ENCODE data around the gene ADAM15. TPM values are rescaled to one million over a fixed set of nuclear protein-coding genes. Genes with fewer than 3 reads are reported as not detected.

ADAM15 gene
- total and polyA plus RNA-seq, 4 donors: 49.5 to 233 (median 160) TPM

GRCh38 chr1:155011004-155011416, 40.1 kb upstream of the ADAM15 start:
- Histone ChIP-seq H3K27me3 (ENCODE audit: control insufficient read depth in 3 of 3, insufficient read depth in 3 of 3, low read length in 2 of 3) (no peaks in the 10 kb centered on the region), H3K27ac (ENCODE audit: low read depth in 1 of 2, low read length in 1 of 2) (peak overlapping the region in 1 of 2 donors; percentile 65), H3K4me3 (no peak overlapping the region), H3K36me3 (ENCODE audit: control insufficient read depth in 4 of 4, insufficient read depth in 4 of 4, low read length in 4 of 4) (peaks cover 0 to 21% (median 0%) of the 10 kb centered on the region in 4 donors), H3K4me1 (ENCODE audit: control insufficient read depth in 5 of 5, insufficient read depth in 5 of 5, low read length in 5 of 5) (peaks cover 2 to 45% (median 17%) of the 10 kb centered on the region in 5 donors), H3K9ac (ENCODE audit: insufficient read depth in 1 of 2, low read length in 2 of 2) (no peak overlapping the region), H3K9me3 (ENCODE audit: control insufficient read depth in 4 of 4, insufficient read depth in 3 of 4, low read length in 3 of 4) (no peaks in the 10 kb centered on the region)
- ATAC-seq (ENCODE audit: insufficient read depth, low FRiP score) (no peak), DNase-seq (no peak)
- TF ChIP-seq, protein P1, sequence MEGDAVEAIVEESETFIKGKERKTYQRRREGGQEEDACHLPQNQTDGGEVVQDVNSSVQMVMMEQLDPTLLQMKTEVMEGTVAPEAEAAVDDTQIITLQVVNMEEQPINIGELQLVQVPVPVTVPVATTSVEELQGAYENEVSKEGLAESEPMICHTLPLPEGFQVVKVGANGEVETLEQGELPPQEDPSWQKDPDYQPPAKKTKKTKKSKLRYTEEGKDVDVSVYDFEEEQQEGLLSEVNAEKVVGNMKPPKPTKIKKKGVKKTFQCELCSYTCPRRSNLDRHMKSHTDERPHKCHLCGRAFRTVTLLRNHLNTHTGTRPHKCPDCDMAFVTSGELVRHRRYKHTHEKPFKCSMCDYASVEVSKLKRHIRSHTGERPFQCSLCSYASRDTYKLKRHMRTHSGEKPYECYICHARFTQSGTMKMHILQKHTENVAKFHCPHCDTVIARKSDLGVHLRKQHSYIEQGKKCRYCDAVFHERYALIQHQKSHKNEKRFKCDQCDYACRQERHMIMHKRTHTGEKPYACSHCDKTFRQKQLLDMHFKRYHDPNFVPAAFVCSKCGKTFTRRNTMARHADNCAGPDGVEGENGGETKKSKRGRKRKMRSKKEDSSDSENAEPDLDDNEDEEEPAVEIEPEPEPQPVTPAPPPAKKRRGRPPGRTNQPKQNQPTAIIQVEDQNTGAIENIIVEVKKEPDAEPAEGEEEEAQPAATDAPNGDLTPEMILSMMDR (IDR thresholded peaks at IDR 0.05; ENCODE audit: control extremely low read depth, extremely low read depth): no peak
- WGBS, 2 donors: 75 to 86% methylated on average over 5 of the region's 5 CpGs

GRCh38 chr1:155011437-155012025, 39.6 kb upstream of the ADAM15 start:
- Histone ChIP-seq H3K36me3 (ENCODE audit: control insufficient read depth in 4 of 4, insufficient read depth in 4 of 4, low read length in 4 of 4) (peaks cover 0 to 26% (median 0%) of the 10 kb centered on the region in 4 donors), H3K4me3 (no peak overlapping the region), H3K4me1 (ENCODE audit: control insufficient read depth in 5 of 5, insufficient read depth in 5 of 5, low read length in 5 of 5) (peaks cover 2 to 40% (median 17%) of the 10 kb centered on the region in 5 donors), H3K27ac (ENCODE audit: low read depth in 1 of 2, low read length in 1 of 2) (peak overlapping the region in 1 of 2 donors; percentile 65), H3K9me3 (ENCODE audit: control insufficient read depth in 4 of 4, insufficient read depth in 3 of 4, low read length in 3 of 4) (no peaks in the 10 kb centered on the region), H3K9ac (ENCODE audit: insufficient read depth in 1 of 2, low read length in 2 of 2) (peak overlapping the region in 1 of 2 donors; percentile 13), H3K27me3 (ENCODE audit: control insufficient read depth in 3 of 3, insufficient read depth in 3 of 3, low read length in 2 of 3) (no peaks in the 10 kb centered on the region)
- WGBS, 2 donors: 78 to 83% methylated on average over 6 of the region's 6 CpGs
- DNase-seq (peak in 2 of 3 donors; percentile 32 to 37), ATAC-seq (ENCODE audit: insufficient read depth, low FRiP score) (no peak)
- TF ChIP-seq, protein P1 (IDR thresholded peaks at IDR 0.05; ENCODE audit: control extremely low read depth, extremely low read depth): no peak

- Histone ChIP-seq H3K9ac (ENCODE audit: insufficient read depth in 1 of 2, low read length in 2 of 2) (peak overlapping the region in 1 of 2 donors; percentile 13), H3K4me1 (ENCODE audit: control insufficient read depth in 5 of 5, insufficient read depth in 5 of 5, low read length in 5 of 5) (peaks cover 0 to 37% (median 19%) of the 10 kb centered on the region in 5 donors)
- WGBS, 2 donors: 17 to 28% methylated on average over 9 of the region's 9 CpGs
Observed at GRCh38 chr1:155012026-155012546, 39.0 kb upstream of the ADAM15 start.

More at GRCh38 chr1:155012026-155012546, 39.0 kb upstream of the ADAM15 start:
- H3K4me3 ChIP-seq: no peak overlapping the region
- H3K9me3 ChIP-seq (ENCODE audit: control insufficient read depth in 4 of 4, insufficient read depth in 3 of 4, low read length in 3 of 4): no peaks in the 10 kb centered on the region
- peak overlapping the region in 1 of 2 donors; percentile 65 for H3K27ac ChIP-seq (ENCODE audit: low read depth in 1 of 2, low read length in 1 of 2)
- H3K27me3 ChIP-seq (ENCODE audit: control insufficient read depth in 3 of 3, insufficient read depth in 3 of 3, low read length in 2 of 3): no peaks in the 10 kb centered on the region
- TF ChIP-seq, protein P1 (IDR thresholded peaks at IDR 0.05; ENCODE audit: control extremely low read depth, extremely low read depth): no peak
- DNase-seq (peak; percentile 65 to 80 (median 78)), ATAC-seq (ENCODE audit: insufficient read depth, low FRiP score) (peak; percentile 49)
- peaks cover 0 to 28% (median 0%) of the 10 kb centered on the region in 4 donors for H3K36me3 ChIP-seq (ENCODE audit: control insufficient read depth in 4 of 4, insufficient read depth in 4 of 4, low read length in 4 of 4)

All from lung (tissue), 12 donors.